ENCODE data around the gene DNM1L.
A peak's percentile ranks its signal among the peaks of the same experiment; 100 is the strongest.

Gene DNM1L

GRCh38 chr12:32756476-32757066, 77.5 kb downstream of the DNM1L start:
- no peak for TF ChIP-seq CTCF (IDR thresholded peaks at IDR 0.05; ENCODE audit: low read depth, low read length)
- Histone ChIP-seq H3K9me3 (ENCODE audit: severe bottlenecking) (no peaks in the 10 kb centered on the region), H3K27ac (peak overlapping the region; percentile 94; the same call in 1 of the 2 replicates), H3K4me3 (ENCODE audit: low read depth, low read length) (peak overlapping the region; percentile 78), H3K36me3 (peaks cover 27% of the 10 kb centered on the region), H3K27me3 (ENCODE audit: insufficient read depth, low read depth, severe bottlenecking) (no peaks in the 10 kb centered on the region)
- no peak for DNase-seq

GRCh38 chr12:32757157-32757556, 78.1 kb downstream of the DNM1L start:
- Histone ChIP-seq H3K4me3 (ENCODE audit: low read depth, low read length) (no peak overlapping the region), H3K27ac (no peak overlapping the region), H3K36me3 (peaks cover 22% of the 10 kb centered on the region), H3K9me3 (ENCODE audit: severe bottlenecking) (no peaks in the 10 kb centered on the region), H3K27me3 (ENCODE audit: insufficient read depth, low read depth, severe bottlenecking) (no peaks in the 10 kb centered on the region)
- no peak for DNase-seq
- no peak for TF ChIP-seq CTCF (IDR thresholded peaks at IDR 0.05; ENCODE audit: low read depth, low read length)

GRCh38 chr12:32761716-32762115, 82.6 kb downstream of the DNM1L start:
- Histone ChIP-seq H3K27me3 (ENCODE audit: insufficient read depth, low read depth, severe bottlenecking) (no peaks in the 10 kb centered on the region), H3K9me3 (ENCODE audit: severe bottlenecking) (no peaks in the 10 kb centered on the region), H3K36me3 (no peaks in the 10 kb centered on the region), H3K4me3 (ENCODE audit: low read depth, low read length) (no peak overlapping the region), H3K27ac (no peak overlapping the region)
- no peak for TF ChIP-seq CTCF (IDR thresholded peaks at IDR 0.05; ENCODE audit: low read depth, low read length)
- no peak for DNase-seq

GRCh38 chr12:32765906-32766305, 86.8 kb downstream of the DNM1L start:
- H3K36me3 ChIP-seq = no peaks in the 10 kb centered on the region
- H3K27me3 ChIP-seq (ENCODE audit: insufficient read depth, low read depth, severe bottlenecking) = no peaks in the 10 kb centered on the region
- TF ChIP-seq CTCF (IDR thresholded peaks at IDR 0.05; ENCODE audit: low read depth, low read length) = no peak
- H3K27ac ChIP-seq = no peak overlapping the region
- DNase-seq = no peak
- H3K9me3 ChIP-seq (ENCODE audit: severe bottlenecking) = no peaks in the 10 kb centered on the region
- no peak overlapping the region for H3K4me3 ChIP-seq (ENCODE audit: low read depth, low read length)

- Histone ChIP-seq H3K4me3 (ENCODE audit: low read depth, low read length) (no peak overlapping the region), H3K27me3 (ENCODE audit: insufficient read depth, low read depth, severe bottlenecking) (no peaks in the 10 kb centered on the region), H3K36me3 (no peaks in the 10 kb centered on the region), H3K9me3 (ENCODE audit: severe bottlenecking) (no peaks in the 10 kb centered on the region), H3K27ac (no peak overlapping the region)
- no peak for TF ChIP-seq CTCF (IDR thresholded peaks at IDR 0.05; ENCODE audit: low read depth, low read length)
- peak; percentile 9 for DNase-seq
These were observed 89.4 kb downstream of the DNM1L start for GRCh38 chr12:32768518-32768917.

GRCh38 chr12:32770141-32770540, 91.0 kb downstream of the DNM1L start:
- no peak overlapping the region for H3K27ac ChIP-seq
- TF ChIP-seq CTCF (IDR thresholded peaks at IDR 0.05; ENCODE audit: low read depth, low read length) = no peak
- DNase-seq = no peak
- H3K4me3 ChIP-seq (ENCODE audit: low read depth, low read length) = no peak overlapping the region
- no peaks in the 10 kb centered on the region for H3K36me3 ChIP-seq
- no peaks in the 10 kb centered on the region for H3K27me3 ChIP-seq (ENCODE audit: insufficient read depth, low read depth, severe bottlenecking)
- H3K9me3 ChIP-seq (ENCODE audit: severe bottlenecking) = no peaks in the 10 kb centered on the region
